Astrocyte of the hippocampus (primary cell): Measurements from ENCODE around the gene KSR1.

Experiments used
- DNase-seq: peaks from one replicate; pipeline ENCODE4 v3.0.0; 2011; ENCODE audit warnings: low read depth, low spot score

The KSR1 gene

GRCh38 chr17:27590864-27591263 is 134.6 kb downstream of the KSR1 start:
- no peak for DNase-seq

- no peak for DNase-seq
Observed at GRCh38 chr17:27591986-27592385, 135.7 kb downstream of the KSR1 start.

GRCh38 chr17:27593232-27593856 is 137.1 kb downstream of the KSR1 start:
- DNase-seq = no peak

- DNase-seq = no peak
Observed at GRCh38 chr17:27593857-27594255, 137.6 kb downstream of the KSR1 start.

GRCh38 chr17:27595208-27595607 is 139.0 kb downstream of the KSR1 start:
- DNase-seq = no peak

GRCh38 chr17:27596096-27596495 is 139.8 kb downstream of the KSR1 start:
- no peak for DNase-seq

GRCh38 chr17:27596566-27597187 is 140.4 kb downstream of the KSR1 start:
- no peak for DNase-seq

GRCh38 chr17:27597188-27597580 is 140.9 kb downstream of the KSR1 start:
- DNase-seq = no peak

- no peak for DNase-seq
Observed at GRCh38 chr17:27597783-27598320, 141.6 kb downstream of the KSR1 start.

GRCh38 chr17:27598337-27599050 is 142.2 kb downstream of the KSR1 start:
- DNase-seq = no peak

GRCh38 chr17:27600471-27600870 is 144.2 kb downstream of the KSR1 start:
- peak; percentile 81 for DNase-seq

GRCh38 chr17:27601069-27601974 is 145.1 kb downstream of the KSR1 start:
- peak; percentile 85 for DNase-seq

- no peak for DNase-seq
Observed at GRCh38 chr17:27601975-27602302, 145.7 kb downstream of the KSR1 start.

- peak; percentile 86 for DNase-seq
Observed at GRCh38 chr17:27602721-27603420, 146.6 kb downstream of the KSR1 start.

GRCh38 chr17:27603421-27603770 is 147.1 kb downstream of the KSR1 start:
- DNase-seq = no peak

GRCh38 chr17:27603880-27604794 is 147.9 kb downstream of the KSR1 start:
- DNase-seq = no peak

- DNase-seq = no peak
Observed at GRCh38 chr17:27605409-27605808, 149.2 kb downstream of the KSR1 start.

GRCh38 chr17:27607521-27608091 is 151.4 kb downstream of the KSR1 start:
- DNase-seq = no peak

- DNase-seq = no peak
Observed at GRCh38 chr17:27608328-27609230, 152.3 kb downstream of the KSR1 start.
